Hepatocyte (in vitro differentiated cells): ENCODE measurements around the gene BICD1. TPM values are rescaled to one million over a fixed set of nuclear protein-coding genes. Genes with fewer than 3 reads are reported as not detected.

Source experiments
- DNase-seq: peaks from one replicate; pipeline ENCODE4 v3.0.0-alpha.2; 2016; ENCODE audit warnings: low spot score
- H2AFZ ChIP-seq: fragments of 200-600 bp; sonication (generic); 2 replicates; pipeline ENCODE4 v1.6.0; 2016; ENCODE audit warnings: antibody characterized with exemption, mild to moderate bottlenecking
- H3K27ac ChIP-seq: fragments of 200-600 bp; sonication (generic); 2 replicates; pipeline ENCODE4 v1.5.1; 2016; ENCODE audit warnings: mild to moderate bottlenecking
- H3K27me3 ChIP-seq: fragments of 200-600 bp; sonication (generic); 2 replicates; pipeline ENCODE4 v1.6.1; 2016
- H3K36me3 ChIP-seq: fragments of 200-600 bp; sonication (generic); replicated peaks from 2 replicates; pipeline ENCODE4 v1.5.1; 2016; ENCODE audit warnings: low read depth; ENCODE audit not compliant: insufficient read depth
- H3K4me1 ChIP-seq: fragments of 200-600 bp; sonication (generic); 2 replicates; pipeline ENCODE4 v1.5.1; 2016; ENCODE audit warnings: mild to moderate bottlenecking, moderate library complexity; ENCODE audit not compliant: insufficient read depth
- H3K4me2 ChIP-seq: fragments of 200-600 bp; sonication (generic); 2 replicates; pipeline ENCODE4 v1.6.0; 2016
- H3K4me3 ChIP-seq: fragments of 200-600 bp; sonication (generic); 2 replicates; pipeline ENCODE4 v1.5.1; 2016; ENCODE audit warnings: mild to moderate bottlenecking
- H3K79me2 ChIP-seq: fragments of 200-600 bp; sonication (generic); 2 replicates; pipeline ENCODE4 v1.6.0; 2017; ENCODE audit warnings: mild to moderate bottlenecking
- H3K9me2 ChIP-seq: fragments of 200-600 bp; sonication (generic); replicated peaks from 2 replicates; pipeline ENCODE4 v1.6.0; 2017; ENCODE audit warnings: mild to moderate bottlenecking; ENCODE audit not compliant: insufficient read depth
- H3K9me3 ChIP-seq: fragments of 200-600 bp; sonication (generic); 2 replicates; pipeline ENCODE4 v1.5.1; 2016; ENCODE audit warnings: low read depth, mild to moderate bottlenecking
- H4K20me1 ChIP-seq: fragments of 200-600 bp; sonication (generic); 2 replicates; pipeline ENCODE4 v1.6.0; 2016; ENCODE audit warnings: mild to moderate bottlenecking; ENCODE audit not compliant: insufficient read depth, poor library complexity, severe bottlenecking
- EZH2 ChIP-seq: fragments of 200-600 bp; sonication (generic); IDR thresholded peaks from 2 replicates; pipeline ENCODE4 v1.6.1; 2016; ENCODE audit warnings: antibody characterized with exemption, mild to moderate bottlenecking, borderline replicate concordance
- EZH2phosphoT487 ChIP-seq: fragments of 200-600 bp; sonication (generic); IDR thresholded peaks from one replicate; pipeline ENCODE4 v1.6.1; 2018; ENCODE audit warnings: antibody characterized with exemption, mild to moderate bottlenecking, low read depth, moderate library complexity; ENCODE audit not compliant: unreplicated experiment, severe bottlenecking
- WGBS: methylation state at CpG from one replicate; pipeline ENCODE4 v1.1.6; 2016; ENCODE audit warnings: low lambda C conversion rate; ENCODE audit errors: missing lambda C conversion rate; 5-methylcytosine and 5-hydroxymethylcytosine counted together
- polyA plus RNA-seq: library from polyadenylated mRNA; unstranded; fragments of >200 nt; fragmentation: Nextera tagmentation; extraction: Ambion mirVana; gene quantifications from 2 replicates; pipeline ENCODE4 v1.2.1, GENCODE V29; 2016
- total RNA-seq: library from RNA; depleted of rRNA; stranded (reverse); fragments of >200 nt; gene quantifications from 2 replicates; pipeline ENCODE4 v1.2.3, GENCODE V29; 2014
- TF ChIP-seq, protein P1 (sequence below): fragments of 200-600 bp; sonication (generic); IDR thresholded peaks from 2 replicates; pipeline ENCODE4 v1.5.1; 2016; ENCODE audit warnings: antibody characterized with exemption, mild to moderate bottlenecking; ENCODE audit not compliant: poor library complexity

BICD1 gene
- total and polyA plus RNA-seq, 2 experiments from 2014 or later, result 19.7 to 23.6 TPM

- peaks cover 72% of the 10 kb centered on the region for H3K79me2 ChIP-seq
- no peak overlapping the region for H2AFZ ChIP-seq
- no peaks in the 10 kb centered on the region for H3K9me3 ChIP-seq
- H3K4me3 ChIP-seq, result no peak overlapping the region
- H3K9me2 ChIP-seq, result no peaks in the 10 kb centered on the region
- no peaks in the 10 kb centered on the region for H3K4me1 ChIP-seq
- H3K4me2 ChIP-seq, result no peak overlapping the region
- H3K27ac ChIP-seq, result no peak overlapping the region
- no peaks in the 10 kb centered on the region for H4K20me1 ChIP-seq
- no peak for TF ChIP-seq EZH2
- no peak for TF ChIP-seq EZH2phosphoT487
- TF ChIP-seq, protein P1, sequence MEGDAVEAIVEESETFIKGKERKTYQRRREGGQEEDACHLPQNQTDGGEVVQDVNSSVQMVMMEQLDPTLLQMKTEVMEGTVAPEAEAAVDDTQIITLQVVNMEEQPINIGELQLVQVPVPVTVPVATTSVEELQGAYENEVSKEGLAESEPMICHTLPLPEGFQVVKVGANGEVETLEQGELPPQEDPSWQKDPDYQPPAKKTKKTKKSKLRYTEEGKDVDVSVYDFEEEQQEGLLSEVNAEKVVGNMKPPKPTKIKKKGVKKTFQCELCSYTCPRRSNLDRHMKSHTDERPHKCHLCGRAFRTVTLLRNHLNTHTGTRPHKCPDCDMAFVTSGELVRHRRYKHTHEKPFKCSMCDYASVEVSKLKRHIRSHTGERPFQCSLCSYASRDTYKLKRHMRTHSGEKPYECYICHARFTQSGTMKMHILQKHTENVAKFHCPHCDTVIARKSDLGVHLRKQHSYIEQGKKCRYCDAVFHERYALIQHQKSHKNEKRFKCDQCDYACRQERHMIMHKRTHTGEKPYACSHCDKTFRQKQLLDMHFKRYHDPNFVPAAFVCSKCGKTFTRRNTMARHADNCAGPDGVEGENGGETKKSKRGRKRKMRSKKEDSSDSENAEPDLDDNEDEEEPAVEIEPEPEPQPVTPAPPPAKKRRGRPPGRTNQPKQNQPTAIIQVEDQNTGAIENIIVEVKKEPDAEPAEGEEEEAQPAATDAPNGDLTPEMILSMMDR, result no peak
- H3K36me3 ChIP-seq, result no peaks in the 10 kb centered on the region
- 82% methylated on average over 1 of the region's 1 CpG for WGBS
- DNase-seq, result no peak
- H3K27me3 ChIP-seq, result no peaks in the 10 kb centered on the region
Observed at GRCh38 chr12:32124637-32125036, 18.0 kb downstream of the BICD1 start.

- no peak overlapping the region for H3K4me3 ChIP-seq
- 94% methylated on average over 7 of the region's 7 CpGs for WGBS
- H3K4me2 ChIP-seq, result no peak overlapping the region
- H3K9me2 ChIP-seq, result no peaks in the 10 kb centered on the region
- no peak overlapping the region for H2AFZ ChIP-seq
- DNase-seq, result no peak
- no peak for TF ChIP-seq EZH2phosphoT487
- H3K79me2 ChIP-seq, result peaks cover 80% of the 10 kb centered on the region
- no peaks in the 10 kb centered on the region for H3K4me1 ChIP-seq
- no peaks in the 10 kb centered on the region for H3K27me3 ChIP-seq
- H4K20me1 ChIP-seq, result no peaks in the 10 kb centered on the region
- H3K27ac ChIP-seq, result no peak overlapping the region
- H3K36me3 ChIP-seq, result no peaks in the 10 kb centered on the region
- H3K9me3 ChIP-seq, result no peaks in the 10 kb centered on the region
Observed at GRCh38 chr12:32125455-32126084, 18.9 kb downstream of the BICD1 start.

GRCh38 chr12:32126720-32127119 lies 20.1 kb downstream of the BICD1 start:
- Histone ChIP-seq H3K79me2 (peaks cover 74% of the 10 kb centered on the region), H3K36me3 (no peaks in the 10 kb centered on the region), H3K27me3 (no peaks in the 10 kb centered on the region), H2AFZ (no peak overlapping the region), H4K20me1 (no peaks in the 10 kb centered on the region), H3K27ac (no peak overlapping the region), H3K4me3 (no peak overlapping the region), H3K9me2 (no peaks in the 10 kb centered on the region), H3K4me1 (no peaks in the 10 kb centered on the region), H3K4me2 (no peak overlapping the region), H3K9me3 (no peaks in the 10 kb centered on the region)
- no peak for TF ChIP-seq EZH2
- TF ChIP-seq, protein P1, result no peak
- no peak for TF ChIP-seq EZH2phosphoT487
- WGBS, result 59% methylated on average over 2 of the region's 2 CpGs
- no peak for DNase-seq

DNA sequence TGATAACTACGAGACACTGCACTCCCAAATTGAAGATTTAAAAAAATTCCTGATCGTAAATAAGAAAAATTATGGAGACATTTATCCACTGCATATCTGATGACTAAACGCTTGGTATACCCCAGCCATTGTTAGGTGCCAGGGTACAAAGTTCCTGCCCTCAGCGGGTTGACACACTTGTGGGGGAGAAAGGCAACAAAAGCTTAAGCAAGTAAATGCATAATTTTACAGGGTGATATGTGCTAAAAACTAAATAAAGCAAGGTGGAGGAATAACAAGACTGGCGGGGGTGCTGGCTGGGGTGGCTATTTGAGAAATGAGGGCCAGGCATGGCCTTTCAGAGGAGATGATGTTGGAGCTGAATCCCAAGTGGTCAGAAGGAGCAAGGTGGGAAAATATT lies 25.0 kb downstream of the BICD1 start:
- 89% methylated on average over 5 of the region's 5 CpGs for WGBS
- no peaks in the 10 kb centered on the region for H3K36me3 ChIP-seq
- peaks cover 38% of the 10 kb centered on the region for H3K79me2 ChIP-seq
- H3K4me1 ChIP-seq, result no peaks in the 10 kb centered on the region
- no peak for TF ChIP-seq EZH2phosphoT487
- no peak for TF ChIP-seq EZH2
- TF ChIP-seq, protein P1, result no peak
- DNase-seq, result no peak
- H3K4me3 ChIP-seq, result no peak overlapping the region
- H3K27ac ChIP-seq, result no peak overlapping the region
- H3K27me3 ChIP-seq, result no peaks in the 10 kb centered on the region
- H3K4me2 ChIP-seq, result no peak overlapping the region
- H2AFZ ChIP-seq, result no peak overlapping the region
- H4K20me1 ChIP-seq, result no peaks in the 10 kb centered on the region
- no peaks in the 10 kb centered on the region for H3K9me2 ChIP-seq
- no peaks in the 10 kb centered on the region for H3K9me3 ChIP-seq
